ENCODE results near the gene ELF4. TPM values are rescaled to one million over a fixed set of nuclear protein-coding genes. Genes with fewer than 3 reads are reported as not detected.

The ELF4 gene
- total and polyA plus RNA-seq, 2 donors (not counting 1 experiment from before 2014, with no cell fraction given), result 9.9 to 13.7 TPM

DNA sequence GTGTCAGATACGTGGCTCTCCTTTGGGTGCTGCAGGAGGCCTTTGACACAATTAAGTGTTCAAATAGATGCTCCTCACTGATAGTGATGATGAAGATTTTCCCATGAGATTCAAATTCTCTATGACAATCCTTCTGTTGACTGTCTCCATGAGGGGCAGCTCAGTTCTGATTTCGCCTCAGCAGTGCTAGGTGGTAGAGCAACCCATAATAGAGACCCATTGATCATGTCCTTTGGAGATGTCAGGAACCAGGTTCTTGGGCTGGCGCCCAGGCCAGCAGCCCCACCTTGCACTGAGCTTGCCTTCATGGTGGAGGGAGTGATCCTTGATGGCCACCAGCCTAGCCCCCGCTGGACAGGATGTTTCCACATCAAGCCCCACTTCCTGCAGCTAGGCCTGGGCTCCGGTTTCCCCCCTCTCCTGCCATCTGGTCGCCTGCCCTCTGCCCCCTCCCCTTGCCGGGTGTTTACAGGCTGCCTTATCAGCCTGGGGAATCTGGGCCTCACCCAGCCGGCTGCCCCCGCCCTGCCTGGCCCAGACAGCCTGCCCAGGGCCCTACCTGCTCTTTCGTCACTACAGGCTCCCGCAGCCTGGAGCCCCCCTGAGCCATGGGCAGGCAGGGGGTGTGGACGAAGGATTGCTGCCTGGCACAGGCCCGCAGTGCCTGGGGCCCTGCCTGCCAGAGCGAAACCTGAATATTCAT is 12.6 kb downstream of the ELF4 start:
- Histone ChIP-seq H2AFZ (ENCODE audit: low read length) (no peak overlapping the region), H3K4me2 (ENCODE audit: extremely low read depth, insufficient read depth, low read length) (no peak overlapping the region), H3K36me3 (ENCODE audit: control insufficient read depth, insufficient read depth, low read length) (no peaks in the 10 kb centered on the region), H3K27me3 (ENCODE audit: control insufficient read depth, insufficient read depth, low read length) (no peaks in the 10 kb centered on the region), H3K27ac (ENCODE audit: insufficient read depth, low read length) (no peak overlapping the region), H3K9ac (ENCODE audit: insufficient read depth, low read length) (no peak overlapping the region), H3K4me3 (replicated peaks in 1 of 4; ENCODE audit: control extremely low read depth in 1 of 4, insufficient read depth in 1 of 4, low read depth in 3 of 4, low read length in 4 of 4) (no peak overlapping the region), H3K79me2 (ENCODE audit: control insufficient read depth, insufficient read depth, low read length) (peaks cover 20% of the 10 kb centered on the region), H3K9me3 (ENCODE audit: control insufficient read depth, insufficient read depth, low read depth, low read length) (no peaks in the 10 kb centered on the region), H3K4me1 (ENCODE audit: control insufficient read depth, extremely low read depth, insufficient read depth, low read length) (peaks cover 2% of the 10 kb centered on the region), H4K20me1 (ENCODE audit: control insufficient read depth, extremely low read depth, insufficient read depth, low read length) (no peaks in the 10 kb centered on the region)
- no peak for DNase-seq (ENCODE audit: low read depth in 2 of 2)
- TF ChIP-seq, protein P1, sequence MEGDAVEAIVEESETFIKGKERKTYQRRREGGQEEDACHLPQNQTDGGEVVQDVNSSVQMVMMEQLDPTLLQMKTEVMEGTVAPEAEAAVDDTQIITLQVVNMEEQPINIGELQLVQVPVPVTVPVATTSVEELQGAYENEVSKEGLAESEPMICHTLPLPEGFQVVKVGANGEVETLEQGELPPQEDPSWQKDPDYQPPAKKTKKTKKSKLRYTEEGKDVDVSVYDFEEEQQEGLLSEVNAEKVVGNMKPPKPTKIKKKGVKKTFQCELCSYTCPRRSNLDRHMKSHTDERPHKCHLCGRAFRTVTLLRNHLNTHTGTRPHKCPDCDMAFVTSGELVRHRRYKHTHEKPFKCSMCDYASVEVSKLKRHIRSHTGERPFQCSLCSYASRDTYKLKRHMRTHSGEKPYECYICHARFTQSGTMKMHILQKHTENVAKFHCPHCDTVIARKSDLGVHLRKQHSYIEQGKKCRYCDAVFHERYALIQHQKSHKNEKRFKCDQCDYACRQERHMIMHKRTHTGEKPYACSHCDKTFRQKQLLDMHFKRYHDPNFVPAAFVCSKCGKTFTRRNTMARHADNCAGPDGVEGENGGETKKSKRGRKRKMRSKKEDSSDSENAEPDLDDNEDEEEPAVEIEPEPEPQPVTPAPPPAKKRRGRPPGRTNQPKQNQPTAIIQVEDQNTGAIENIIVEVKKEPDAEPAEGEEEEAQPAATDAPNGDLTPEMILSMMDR (conservative IDR thresholded peaks at IDR 0.05 in 1 of 2, IDR thresholded peaks at IDR 0.05 in 1 of 2; ENCODE audit: low read depth in 1 of 2, low read length in 2 of 2), result no peak
- no peak for TF ChIP-seq EZH2 (IDR thresholded peaks at IDR 0.05; ENCODE audit: low read length, missing control alignments)

DNA sequence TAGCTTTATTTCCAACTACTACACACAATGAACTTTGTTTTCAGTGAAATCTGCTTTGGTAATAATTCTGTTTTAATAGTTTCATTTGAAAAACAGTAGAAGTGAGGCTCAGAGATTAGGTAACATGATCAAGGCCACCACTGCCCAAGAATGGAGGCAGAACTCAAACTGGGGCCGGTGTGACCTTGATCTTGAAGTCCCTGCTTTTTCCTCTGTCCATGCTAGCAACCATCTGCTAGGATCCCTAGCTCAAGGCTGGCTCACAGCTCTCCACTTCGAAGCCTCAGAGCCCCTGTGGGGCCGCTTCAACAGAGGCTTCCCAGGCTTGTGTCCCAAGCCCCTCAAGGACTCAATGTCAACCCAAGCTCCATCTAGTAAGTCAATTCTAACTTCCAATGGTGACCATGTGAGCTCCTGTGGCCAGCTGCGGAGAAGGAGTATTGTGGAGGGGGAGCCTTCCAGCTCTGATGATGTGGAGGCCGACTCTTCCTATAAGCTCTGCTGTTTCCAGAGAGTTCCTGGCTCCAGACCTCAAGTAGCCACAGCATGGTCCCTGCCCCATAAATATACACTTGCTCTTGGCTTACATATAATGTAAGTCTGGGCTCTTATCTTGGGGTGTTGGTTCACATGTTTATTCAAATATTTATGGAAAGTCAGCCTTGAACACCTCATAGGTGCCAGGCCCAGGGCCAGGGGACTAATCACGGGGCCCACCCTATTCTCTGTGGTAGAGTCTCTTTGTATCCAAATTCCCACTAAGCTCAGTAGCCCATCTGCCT is 14.9 kb downstream of the ELF4 start:
- Histone ChIP-seq H3K36me3 (ENCODE audit: control insufficient read depth, insufficient read depth, low read length) (no peaks in the 10 kb centered on the region), H3K9me3 (ENCODE audit: control insufficient read depth, insufficient read depth, low read depth, low read length) (no peaks in the 10 kb centered on the region), H3K9ac (ENCODE audit: insufficient read depth, low read length) (no peak overlapping the region), H3K27me3 (ENCODE audit: control insufficient read depth, insufficient read depth, low read length) (no peaks in the 10 kb centered on the region), H3K4me1 (ENCODE audit: control insufficient read depth, extremely low read depth, insufficient read depth, low read length) (peaks cover 2% of the 10 kb centered on the region), H2AFZ (ENCODE audit: low read length) (no peak overlapping the region), H3K4me2 (ENCODE audit: extremely low read depth, insufficient read depth, low read length) (no peak overlapping the region), H3K4me3 (replicated peaks in 1 of 4; ENCODE audit: control extremely low read depth in 1 of 4, insufficient read depth in 1 of 4, low read depth in 3 of 4, low read length in 4 of 4) (no peak overlapping the region), H3K27ac (ENCODE audit: insufficient read depth, low read length) (no peak overlapping the region), H4K20me1 (ENCODE audit: control insufficient read depth, extremely low read depth, insufficient read depth, low read length) (no peaks in the 10 kb centered on the region), H3K79me2 (ENCODE audit: control insufficient read depth, insufficient read depth, low read length) (peaks cover 19% of the 10 kb centered on the region)
- no peak for DNase-seq (ENCODE audit: low read depth in 2 of 2)
- TF ChIP-seq, protein P1 (conservative IDR thresholded peaks at IDR 0.05 in 1 of 2, IDR thresholded peaks at IDR 0.05 in 1 of 2; ENCODE audit: low read depth in 1 of 2, low read length in 2 of 2), result no peak
- no peak for TF ChIP-seq EZH2 (IDR thresholded peaks at IDR 0.05; ENCODE audit: low read length, missing control alignments)

DNA sequence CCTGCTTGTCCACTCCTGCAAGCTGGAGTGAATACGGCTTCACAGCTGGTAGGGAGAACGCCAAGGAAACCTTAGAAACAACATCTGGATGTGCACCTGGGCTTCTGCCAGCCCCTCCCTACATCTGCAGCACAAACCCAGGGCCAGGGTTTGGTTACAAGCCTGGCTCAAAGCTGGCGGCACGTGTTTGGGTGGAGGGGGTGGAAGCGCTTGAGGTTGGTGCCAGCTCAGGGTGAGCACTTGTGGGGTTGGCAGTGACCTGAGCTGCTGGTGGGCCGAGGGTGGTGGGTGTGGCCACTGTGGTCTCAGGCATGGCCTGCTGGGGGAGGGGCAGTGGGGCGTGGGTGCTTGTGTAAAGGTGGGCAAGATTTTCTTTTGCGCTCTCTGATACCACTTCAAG is 15.6 kb downstream of the ELF4 start:
- peaks cover 19% of the 10 kb centered on the region for H3K79me2 ChIP-seq (ENCODE audit: control insufficient read depth, insufficient read depth, low read length)
- DNase-seq (ENCODE audit: low read depth in 2 of 2), result no peak
- no peaks in the 10 kb centered on the region for H3K9me3 ChIP-seq (ENCODE audit: control insufficient read depth, insufficient read depth, low read depth, low read length)
- H3K4me1 ChIP-seq (ENCODE audit: control insufficient read depth, extremely low read depth, insufficient read depth, low read length), result no peaks in the 10 kb centered on the region
- no peaks in the 10 kb centered on the region for H3K27me3 ChIP-seq (ENCODE audit: control insufficient read depth, insufficient read depth, low read length)
- no peaks in the 10 kb centered on the region for H4K20me1 ChIP-seq (ENCODE audit: control insufficient read depth, extremely low read depth, insufficient read depth, low read length)
- no peaks in the 10 kb centered on the region for H3K36me3 ChIP-seq (ENCODE audit: control insufficient read depth, insufficient read depth, low read length)
- H2AFZ ChIP-seq (ENCODE audit: low read length), result no peak overlapping the region
- TF ChIP-seq EZH2 (IDR thresholded peaks at IDR 0.05; ENCODE audit: low read length, missing control alignments), result no peak
- TF ChIP-seq, protein P1 (conservative IDR thresholded peaks at IDR 0.05 in 1 of 2, IDR thresholded peaks at IDR 0.05 in 1 of 2; ENCODE audit: low read depth in 1 of 2, low read length in 2 of 2), result no peak
- no peak overlapping the region for H3K4me2 ChIP-seq (ENCODE audit: extremely low read depth, insufficient read depth, low read length)
- H3K4me3 ChIP-seq (replicated peaks in 1 of 4; ENCODE audit: control extremely low read depth in 1 of 4, insufficient read depth in 1 of 4, low read depth in 3 of 4, low read length in 4 of 4), result no peak overlapping the region
- no peak overlapping the region for H3K9ac ChIP-seq (ENCODE audit: insufficient read depth, low read length)
- no peak overlapping the region for H3K27ac ChIP-seq (ENCODE audit: insufficient read depth, low read length)
